Stimulated activated CD4-positive, alpha-beta T cell treated with anti-CD3 and anti-CD28 coated beads, Interleukin-12 subunit alpha, Interleukin-12 subunit beta, amount 100 ng/mL, for 48 hours (primary cell): Measurements from ENCODE around the gene KLK7.
"Not testable (repeated sequence)": the region's sequence is repeated elsewhere in the genome, so short reads cannot be mapped to it uniquely, and the experiment has no call there.

Experiments used
- DNase-seq, 3 donors: peaks; one replicate each; pipeline ENCODE4 v3.0.0-alpha.2; 2020; ENCODE audit warnings: low read depth in 2 of 3, low spot score in 1 of 3

KLK7 gene

GRCh38 chr19:50978772-50979390 lies 4.8 kb downstream of the KLK7 start:
- no peak for DNase-seq

- no peak for DNase-seq
Observed at GRCh38 chr19:50977626-50978025, 6.1 kb downstream of the KLK7 start.

- DNase-seq: no peak
Observed at GRCh38 chr19:50975766-50976165, 8.0 kb downstream of the KLK7 start.

GRCh38 chr19:50974702-50975556 lies 8.8 kb downstream of the KLK7 start:
- DNase-seq: no peak

- DNase-seq: no peak
Observed at GRCh38 chr19:50972795-50973376, 10.8 kb downstream of the KLK7 start.

- not testable (repeated sequence) for DNase-seq
Observed at GRCh38 chr19:50969810-50970209, 13.9 kb downstream of the KLK7 start.

GRCh38 chr19:50969413-50969760 lies 14.3 kb downstream of the KLK7 start, which contains the start of gene KLK6:
KLK6 (minus strand) TSS chr19:50969591; CDS start chr19:50968104, 1,487 bp downstream.
- DNase-seq: no peak

- no peak for DNase-seq
Observed at GRCh38 chr19:50968716-50969412, 14.9 kb downstream of the KLK7 start.

GRCh38 chr19:50967929-50968715 lies 15.6 kb downstream of the KLK7 start:
- DNase-seq: no peak

- no peak for DNase-seq
Observed at GRCh38 chr19:50964266-50964665, 19.5 kb downstream of the KLK7 start.

- DNase-seq: no peak
Observed at GRCh38 chr19:50963381-50963780, 20.3 kb downstream of the KLK7 start.

GRCh38 chr19:50962245-50962644 lies 21.5 kb downstream of the KLK7 start:
- no peak for DNase-seq

- no peak for DNase-seq
Observed at GRCh38 chr19:50959731-50960500, 23.8 kb downstream of the KLK7 start.

GRCh38 chr19:50957587-50957986 lies 26.1 kb downstream of the KLK7 start:
- no peak for DNase-seq

- no peak for DNase-seq
Observed at GRCh38 chr19:50952910-50953309, 30.8 kb downstream of the KLK7 start, which contains the start of gene KLK5. KLK5 (minus strand) TSS chr19:50953038; CDS start chr19:50952657, 381 bp downstream.

GRCh38 chr19:50949861-50950260 lies 33.9 kb downstream of the KLK7 start:
- DNase-seq: no peak

GRCh38 chr19:50947123-50947522 lies 36.6 kb downstream of the KLK7 start:
- no peak for DNase-seq

GRCh38 chr19:50944795-50945194 lies 38.9 kb downstream of the KLK7 start:
- no peak for DNase-seq

GRCh38 chr19:50943074-50943828 lies 40.5 kb downstream of the KLK7 start:
- no peak for DNase-seq
